Glomerular endothelial cell (primary cell): Measurements from ENCODE around the gene ASAP2. TPM values are rescaled to one million over a fixed set of nuclear protein-coding genes. Genes with fewer than 3 reads are reported as not detected.
"Not testable (repeated sequence)": the region's sequence is repeated elsewhere in the genome, so short reads cannot be mapped to it uniquely, and the experiment has no call there.

Source experiments
- DNase-seq: peaks from one replicate; pipeline ENCODE4 v3.0.0-alpha.2; 2011; ENCODE audit warnings: low read depth, low spot score; ENCODE audit errors: extremely low read depth
- total RNA-seq: library from RNA; depleted of rRNA; stranded (reverse); fragments of >200 nt; gene quantifications from 2 replicates; pipeline ENCODE4 v1.2.3, GENCODE V29; 2015

The ASAP2 gene
- total RNA-seq, 1 donor from 2014 or later: 71.6 TPM

DNA sequence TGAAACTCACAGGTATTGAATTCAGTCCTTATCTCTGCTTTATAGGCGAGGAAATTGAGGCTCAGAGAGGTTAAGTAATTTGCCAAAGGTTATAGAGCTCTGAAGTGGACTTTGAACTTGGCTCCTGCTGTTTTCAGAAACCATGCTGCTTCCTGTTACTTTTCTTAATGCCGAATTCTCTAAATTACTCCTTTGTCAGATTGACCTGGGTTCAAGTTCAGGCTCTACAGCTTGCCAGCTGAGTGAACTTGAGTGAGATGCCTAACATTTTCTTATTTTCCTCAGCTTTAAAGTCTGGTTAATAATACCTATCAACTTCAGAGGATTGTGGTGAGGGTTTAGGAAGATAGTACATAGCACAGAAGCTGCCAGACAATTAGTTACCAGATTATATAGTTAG is 3.4 kb downstream of the ASAP2 start:
- DNase-seq: no peak

DNA sequence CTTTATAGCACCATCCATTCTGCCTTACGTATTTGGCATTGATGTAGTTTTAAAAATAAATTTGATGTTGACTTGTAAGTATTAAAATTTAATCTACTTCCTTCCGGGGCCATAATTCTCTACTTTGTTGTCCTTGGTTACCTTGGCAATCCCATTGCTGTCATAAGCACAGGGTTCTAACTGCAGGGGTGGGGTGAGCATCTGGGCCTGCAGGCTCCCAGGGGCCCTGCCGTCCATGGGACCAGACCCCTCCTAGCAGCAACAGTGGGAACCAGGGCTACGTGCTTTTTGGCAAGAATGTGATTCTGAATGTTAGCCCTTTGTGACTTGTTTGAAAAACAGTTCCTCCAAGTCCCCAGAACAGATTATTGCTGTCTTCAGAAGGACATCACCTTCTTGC is 4.9 kb downstream of the ASAP2 start:
- no peak for DNase-seq

DNA sequence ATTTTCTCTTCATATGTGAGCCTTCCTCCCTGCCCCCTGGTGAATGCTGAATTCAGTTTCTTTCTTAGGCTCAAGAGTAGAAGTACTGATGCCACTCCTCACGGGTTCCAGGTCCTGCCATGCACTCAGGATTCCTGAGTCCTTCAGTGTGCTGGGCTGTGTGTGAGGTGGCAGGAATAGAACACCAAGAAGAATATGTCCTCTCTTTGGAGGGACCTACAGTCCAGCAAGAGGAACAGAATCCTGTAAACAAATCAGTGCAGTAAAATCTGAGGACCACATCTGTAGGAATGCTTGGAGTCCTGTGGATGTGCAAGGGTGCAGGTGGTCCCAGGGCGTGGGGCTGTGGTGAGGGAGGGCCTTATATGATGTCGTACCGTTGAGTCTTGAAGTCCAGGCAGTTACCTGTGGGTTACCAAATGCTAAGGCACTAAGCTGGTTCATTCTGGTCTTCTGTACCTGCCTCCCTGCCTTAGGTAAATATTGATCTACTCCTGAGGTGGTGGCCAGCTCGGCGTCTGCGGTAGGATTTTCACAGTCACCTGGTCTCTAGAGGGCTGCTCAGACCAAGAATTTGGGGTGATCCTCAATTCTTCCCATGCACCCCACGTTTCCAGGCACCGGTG is 5.5 kb downstream of the ASAP2 start:
- no peak for DNase-seq

GRCh38 chr2:9212661-9213411 is 6.2 kb downstream of the ASAP2 start:
- DNase-seq: no peak

DNA sequence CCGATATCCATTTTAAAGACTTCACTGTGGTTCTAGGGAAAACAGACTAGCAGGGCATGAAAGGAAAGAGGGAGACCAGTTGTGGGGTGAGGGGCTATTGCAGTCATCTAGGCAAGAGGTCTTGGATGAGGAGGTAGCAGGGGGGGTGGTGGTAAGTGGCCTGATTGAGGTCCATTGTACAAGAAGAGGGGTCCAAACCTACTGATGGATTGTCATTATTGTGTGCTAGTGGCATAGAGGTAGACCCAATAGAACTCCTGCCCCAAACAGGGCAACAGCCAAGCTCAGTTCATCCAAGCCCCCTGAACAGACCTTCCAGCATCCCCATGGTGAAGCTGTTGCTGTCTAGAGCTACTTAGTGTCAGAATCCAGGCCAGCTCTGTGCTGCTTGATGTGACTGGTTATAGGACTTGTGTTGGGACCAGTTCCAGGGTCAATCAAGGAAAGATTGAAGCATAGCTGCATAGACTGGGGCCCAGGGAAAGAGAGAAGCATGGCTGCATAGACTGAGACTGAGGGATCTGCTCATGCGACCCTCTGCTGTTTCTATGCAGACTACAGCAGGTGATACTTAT is 7.0 kb downstream of the ASAP2 start:
- no peak for DNase-seq

DNA sequence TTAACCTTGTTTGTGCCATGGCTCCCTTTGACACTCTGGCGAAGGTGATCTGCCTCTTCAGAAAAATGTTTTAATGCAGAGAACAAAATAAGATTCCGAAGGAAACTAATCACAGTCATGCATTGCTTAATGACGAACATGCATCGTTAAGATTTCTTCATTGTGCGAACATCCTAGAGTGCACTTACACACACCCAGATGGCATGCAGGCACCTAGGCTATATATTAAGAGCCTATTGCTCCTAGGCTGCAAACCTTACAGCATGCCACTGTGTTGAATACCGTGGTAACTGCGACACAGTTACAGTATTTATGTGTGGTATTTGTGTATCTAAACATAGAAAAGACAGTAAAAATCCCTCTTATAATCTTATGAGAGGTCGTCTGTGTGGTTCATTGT is 8.3 kb downstream of the ASAP2 start:
- no peak for DNase-seq

DNA sequence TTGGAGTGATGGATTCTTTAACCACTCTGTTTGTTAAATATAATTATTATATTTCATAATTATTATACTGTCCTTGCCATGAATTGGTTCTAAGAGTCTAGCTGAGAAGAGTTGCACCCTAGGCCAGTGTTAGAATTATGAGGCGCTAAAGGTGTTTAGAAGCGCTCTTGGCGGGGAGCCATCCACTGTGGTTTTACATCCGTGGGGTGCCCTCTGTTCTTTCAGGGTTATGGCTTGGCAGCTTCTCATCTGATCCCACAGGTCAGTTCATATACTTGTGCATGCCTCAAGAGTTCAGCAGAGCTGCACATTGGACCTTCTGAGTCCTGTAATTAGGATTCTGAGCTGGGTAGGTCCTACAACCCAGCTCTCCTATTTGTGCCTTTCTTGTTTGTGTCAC is 9.1 kb downstream of the ASAP2 start:
- no peak for DNase-seq

DNA sequence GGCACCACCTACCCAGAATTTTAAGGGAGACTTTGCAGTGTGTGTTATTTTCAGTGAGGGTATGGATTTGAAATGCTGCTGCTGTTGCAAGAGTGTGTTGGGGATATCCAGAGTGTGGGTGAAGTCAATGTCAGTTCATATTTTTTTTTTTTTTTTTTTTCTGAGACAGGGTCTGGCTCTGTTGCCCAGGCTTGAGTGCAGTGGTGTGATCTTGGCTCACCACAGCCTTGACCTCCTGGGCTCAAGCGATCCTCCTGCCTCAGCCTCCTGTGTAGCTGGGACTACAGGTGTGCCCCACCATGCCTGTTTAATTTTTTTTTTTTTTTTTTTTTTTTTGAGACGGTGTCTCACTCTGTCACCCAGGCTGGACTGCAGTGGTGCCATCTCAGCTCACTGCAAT is 9.5 kb downstream of the ASAP2 start:
- DNase-seq: not testable (repeated sequence)

- no peak for DNase-seq
These were observed 11.5 kb downstream of the ASAP2 start for GRCh38 chr2:9217838-9218770.

DNA sequence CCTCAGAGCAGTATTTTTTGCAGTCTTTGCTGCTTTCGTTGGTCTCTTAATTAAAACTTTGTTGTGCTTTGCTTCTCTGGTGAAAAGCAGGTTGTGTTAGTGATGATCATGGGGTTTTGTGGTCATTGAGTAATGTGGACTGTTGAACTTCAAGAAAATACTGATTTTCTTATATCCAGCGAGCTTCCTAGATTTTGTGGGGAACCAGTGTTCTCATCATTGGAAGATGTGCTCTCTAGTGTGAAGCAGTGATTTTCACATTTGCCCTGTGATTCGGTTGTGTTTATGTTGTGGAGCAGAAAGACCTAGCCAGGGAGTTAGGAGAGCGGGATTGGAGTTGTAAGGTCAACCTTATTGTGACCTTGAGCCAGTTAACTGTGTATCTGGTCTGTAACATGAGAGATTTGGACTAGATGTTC is 12.4 kb downstream of the ASAP2 start:
- DNase-seq: no peak

DNA sequence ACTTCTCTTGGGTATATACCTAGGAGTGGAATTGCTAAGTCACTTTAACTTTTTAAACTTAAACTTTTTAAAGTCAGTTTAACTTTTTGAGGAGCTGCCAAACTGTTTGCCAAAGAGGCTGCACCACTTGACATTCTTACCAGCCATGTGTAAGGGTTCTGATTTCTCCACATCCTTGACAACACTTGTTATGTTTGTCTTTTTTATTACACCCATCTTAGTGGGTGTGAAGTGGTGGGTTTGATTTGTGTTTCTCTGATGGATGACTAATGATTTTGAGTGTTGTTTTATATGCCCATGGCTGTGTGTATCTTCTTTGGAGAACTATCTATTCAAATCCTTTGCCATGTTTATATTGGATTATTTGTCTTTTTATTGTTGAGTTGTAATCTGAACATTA is 13.6 kb downstream of the ASAP2 start:
- no peak for DNase-seq

DNA sequence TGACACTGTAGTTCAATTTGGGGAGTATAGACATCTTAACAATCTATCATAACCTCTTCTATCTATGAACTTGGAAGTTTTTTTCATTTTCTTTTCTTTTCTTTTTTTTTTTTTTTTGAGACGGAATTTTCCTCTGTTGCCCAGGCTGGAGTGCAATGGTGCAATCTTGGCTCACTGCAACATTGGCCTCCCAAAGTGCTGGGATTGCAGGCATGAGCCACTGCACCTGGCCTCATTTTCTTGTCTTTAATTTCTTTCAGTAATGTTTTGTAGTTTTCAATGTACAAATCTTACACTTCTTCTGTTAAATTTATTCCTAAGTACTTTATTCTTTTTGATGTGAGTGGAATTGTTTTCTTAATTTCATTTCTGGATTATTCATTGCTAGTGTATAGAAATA is 14.6 kb downstream of the ASAP2 start:
- DNase-seq: no peak

- DNase-seq: no peak
These were observed 15.8 kb downstream of the ASAP2 start for GRCh38 chr2:9222239-9222892.

DNA sequence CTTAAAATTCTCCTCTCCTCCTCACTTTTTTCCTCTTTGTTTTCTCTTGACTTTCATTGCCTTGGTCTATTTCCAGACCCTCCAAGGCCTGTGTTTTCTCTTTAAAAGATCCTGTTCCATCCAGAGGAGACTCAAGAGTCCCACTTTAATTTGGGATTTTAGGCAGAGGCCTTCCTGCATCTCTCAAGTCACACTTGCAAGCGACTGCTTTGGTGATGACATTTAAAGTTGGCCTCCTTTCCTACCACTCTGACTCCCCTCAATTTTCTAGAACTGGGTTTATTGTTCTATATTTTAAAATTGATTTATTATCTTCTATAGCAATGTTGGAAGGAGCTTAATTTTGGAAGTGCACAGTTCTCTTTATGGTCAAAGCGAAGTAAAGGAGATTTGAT is 16.3 kb downstream of the ASAP2 start:
- DNase-seq: no peak

GRCh38 chr2:9225806-9226205 is 19.2 kb downstream of the ASAP2 start:
- no peak for DNase-seq

- DNase-seq: no peak
These were observed 20.1 kb downstream of the ASAP2 start for GRCh38 chr2:9226458-9227380.

DNA sequence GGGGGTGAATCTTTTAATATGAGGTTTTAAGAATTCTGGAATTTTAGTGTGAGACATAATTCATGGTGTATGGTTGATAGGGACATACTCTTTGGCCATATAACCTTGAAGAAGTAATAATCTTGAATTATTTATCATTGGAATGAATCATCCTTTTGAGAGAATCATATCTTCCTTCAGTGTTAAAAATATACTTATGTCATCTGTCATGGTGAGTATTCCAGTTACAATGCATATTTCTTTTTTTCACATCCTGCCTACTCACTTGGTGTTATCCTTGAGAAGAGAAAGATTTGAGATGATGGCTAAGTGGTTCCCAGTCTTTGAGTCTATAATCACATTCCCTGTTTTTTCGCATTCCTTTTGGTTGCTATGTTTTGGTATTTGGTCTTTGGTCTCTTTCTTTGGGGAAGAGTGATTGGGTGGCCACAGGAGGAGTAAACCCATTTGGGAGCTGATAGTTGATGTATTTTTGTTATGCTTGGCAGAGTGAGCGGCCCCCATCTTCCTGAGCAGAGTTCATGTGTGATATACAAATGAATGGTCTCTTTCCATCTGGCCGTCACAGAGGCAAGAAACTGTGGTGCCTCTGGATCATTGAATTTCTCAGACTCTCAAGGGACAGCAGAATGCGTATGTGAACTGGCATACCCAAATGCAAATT is 21.6 kb downstream of the ASAP2 start:
- no peak for DNase-seq

DNA sequence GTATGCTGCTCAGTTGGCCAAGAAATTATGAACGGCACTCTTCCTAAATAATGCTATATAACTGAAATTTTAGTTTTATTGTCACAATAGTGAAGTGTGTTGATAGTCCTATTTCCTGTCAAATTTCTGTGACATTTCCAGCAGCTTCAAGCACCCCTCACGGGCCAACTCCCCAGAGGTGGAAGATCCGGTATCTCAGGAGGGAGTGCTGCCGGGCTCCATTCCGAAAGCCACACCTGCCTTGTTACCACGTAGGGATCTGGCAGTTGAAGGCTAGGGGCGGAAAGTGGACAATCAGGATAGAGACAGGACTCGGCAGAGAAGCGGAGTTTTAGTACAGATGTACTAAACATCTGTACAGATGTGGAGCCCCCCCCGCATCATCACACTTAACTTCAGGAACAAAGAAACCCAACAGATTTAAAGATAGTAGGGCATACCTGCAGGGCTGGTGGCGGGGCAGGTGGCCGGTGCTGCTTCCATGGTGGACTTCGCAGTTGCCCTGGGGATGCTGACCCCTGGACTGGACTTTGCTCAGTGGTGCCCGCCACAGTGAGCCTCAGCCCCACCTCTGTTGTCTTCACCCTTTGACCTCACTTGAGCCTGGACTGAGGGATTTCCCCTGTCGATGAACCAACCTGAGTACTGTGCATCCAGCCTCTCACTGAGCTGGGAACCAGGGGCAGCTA is 22.3 kb downstream of the ASAP2 start:
- DNase-seq: no peak

DNA sequence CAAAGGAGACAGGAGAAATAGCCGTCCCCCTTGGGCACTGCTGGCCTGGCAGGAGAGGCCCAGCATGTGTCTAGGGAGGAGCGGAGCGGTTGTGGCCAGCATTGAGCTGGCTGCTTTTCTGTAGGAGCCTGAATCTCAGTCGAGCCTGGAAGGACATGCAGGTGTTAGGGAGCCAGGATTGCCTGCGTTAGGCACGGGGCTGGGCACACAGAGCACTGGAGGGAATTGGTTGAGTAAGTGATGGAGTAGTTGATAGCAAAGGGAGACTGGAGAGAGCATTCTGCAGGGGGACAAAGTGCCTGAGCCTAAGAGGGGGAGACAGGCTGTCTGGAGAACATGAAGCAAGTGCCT is 22.8 kb downstream of the ASAP2 start:
- no peak for DNase-seq
